AG09319 (cell line): ENCODE results near the gene TRPC4AP.

ENCODE experiments used
- DNase-seq: peaks from one replicate; pipeline ENCODE4 v3.0.0-alpha.2; 2010; ENCODE audit warnings: low read depth; ENCODE audit errors: extremely low read depth
- CTCF ChIP-seq: IDR thresholded peaks from 2 replicates; pipeline ENCODE4 v1.5.1; 2011; ENCODE audit warnings: low read depth, mild to moderate bottlenecking, inconsistent platforms, low read length, moderate library complexity

Gene TRPC4AP

GRCh38 chr20:35131934-35132333, 39.3 kb upstream of the TRPC4AP start:
- no peak for DNase-seq
- no peak for TF ChIP-seq CTCF

- no peak for TF ChIP-seq CTCF
- DNase-seq, result no peak
These were observed 37.1 kb upstream of the TRPC4AP start for GRCh38 chr20:35129647-35130069.

GRCh38 chr20:35125753-35126152, 33.1 kb upstream of the TRPC4AP start:
- no peak for TF ChIP-seq CTCF
- DNase-seq, result no peak

GRCh38 chr20:35122756-35123405, 30.3 kb upstream of the TRPC4AP start:
- DNase-seq, result no peak
- TF ChIP-seq CTCF, result no peak

GRCh38 chr20:35121186-35121585, 28.6 kb upstream of the TRPC4AP start:
- no peak for TF ChIP-seq CTCF

GRCh38 chr20:35120012-35120701, 27.6 kb upstream of the TRPC4AP start:
- DNase-seq, result no peak

More at GRCh38 chr20:35121186-35121585, 28.6 kb upstream of the TRPC4AP start:
- DNase-seq, result no peak

More at GRCh38 chr20:35120012-35120701, 27.6 kb upstream of the TRPC4AP start:
- no peak for TF ChIP-seq CTCF
